Osteoblast (primary cell): ENCODE data around the gene GMCL2. TPM values are rescaled to one million over a fixed set of nuclear protein-coding genes. Genes with fewer than 3 reads are reported as not detected.
A peak's percentile ranks its signal among the peaks of the same experiment; 100 is the strongest.

Experiments
- DNase-seq: peaks from one replicate; pipeline ENCODE4 v3.0.0; 2011; ENCODE audit warnings: low spot score, mixed read lengths; ENCODE audit not compliant: insufficient read length; ENCODE audit errors: missing footprints
- H2AFZ ChIP-seq: 2 replicates; pipeline ENCODE4 v1.6.0; 2011; ENCODE audit warnings: mild to moderate bottlenecking, low read length
- H3K27ac ChIP-seq: 2 replicates; pipeline ENCODE4 v1.5.1; 2011; ENCODE audit warnings: mild to moderate bottlenecking, low read depth, low read length, moderate library complexity
- H3K27me3 ChIP-seq: 2 replicates; pipeline ENCODE4 v1.6.0; 2012; ENCODE audit warnings: mild to moderate bottlenecking, control low read depth, inconsistent platforms, low read length, moderate library complexity; ENCODE audit not compliant: insufficient read depth
- H3K36me3 ChIP-seq: 2 replicates; pipeline ENCODE4 v1.5.1; 2011; ENCODE audit warnings: mild to moderate bottlenecking, low read length, control low read depth, moderate library complexity; ENCODE audit not compliant: insufficient read depth
- H3K4me1 ChIP-seq: 2 replicates; pipeline ENCODE4 v1.5.1; 2011; ENCODE audit warnings: mild to moderate bottlenecking, low read length, control low read depth, moderate library complexity; ENCODE audit not compliant: insufficient read depth
- H3K4me2 ChIP-seq: 2 replicates; pipeline ENCODE4 v1.6.0; 2011; ENCODE audit warnings: mild to moderate bottlenecking, low read length; ENCODE audit not compliant: insufficient read depth
- H3K4me3 ChIP-seq: fragments of 200-600 bp; sonication (generic); 3 replicates; pipeline ENCODE4 v1.5.1; 2012; ENCODE audit warnings: mild to moderate bottlenecking, low read length, inconsistent platforms; ENCODE audit not compliant: insufficient read depth
- H3K79me2 ChIP-seq: 2 replicates; pipeline ENCODE4 v1.6.0; 2012; ENCODE audit warnings: mild to moderate bottlenecking, low read length, control low read depth, inconsistent platforms; ENCODE audit not compliant: insufficient read depth
- H3K9me3 ChIP-seq: 2 replicates; pipeline ENCODE4 v1.5.1; 2011; ENCODE audit warnings: low read depth, low read length, control low read depth
- H4K20me1 ChIP-seq: 2 replicates; pipeline ENCODE4 v1.6.0; 2012; ENCODE audit warnings: mild to moderate bottlenecking, low read length, control low read depth; ENCODE audit not compliant: insufficient read depth
- CTCF ChIP-seq: IDR thresholded peaks from 2 replicates; pipeline ENCODE4 v1.5.1; 2011; ENCODE audit warnings: mild to moderate bottlenecking, low read depth, low read length, moderate library complexity; ENCODE audit errors: extremely low read depth
- total RNA-seq: library from RNA; depleted of rRNA; stranded (reverse); fragments of >200 nt; gene quantifications from 2 replicates; pipeline ENCODE4 v1.2.3, GENCODE V29; 2012

Gene GMCL2
- total RNA-seq, 1 donor: not detected

GRCh38 chr5:178204935-178205748 lies 18.0 kb upstream of the GMCL2 start:
- no peaks in the 10 kb centered on the region for H3K27me3 ChIP-seq
- peak overlapping the region; percentile 40 for H3K27ac ChIP-seq
- peaks cover 48% of the 10 kb centered on the region for H4K20me1 ChIP-seq
- peak overlapping the region; percentile 81 for H3K4me3 ChIP-seq
- peaks cover 60% of the 10 kb centered on the region for H3K79me2 ChIP-seq
- peak; percentile 99 for DNase-seq
- no peak for TF ChIP-seq CTCF
- no peaks in the 10 kb centered on the region for H3K9me3 ChIP-seq
- peaks cover 45% of the 10 kb centered on the region for H3K36me3 ChIP-seq
- peak overlapping the region; percentile 88 for H3K4me2 ChIP-seq
- no peak overlapping the region for H2AFZ ChIP-seq
- H3K4me1 ChIP-seq: peaks cover 32% of the 10 kb centered on the region

DNA sequence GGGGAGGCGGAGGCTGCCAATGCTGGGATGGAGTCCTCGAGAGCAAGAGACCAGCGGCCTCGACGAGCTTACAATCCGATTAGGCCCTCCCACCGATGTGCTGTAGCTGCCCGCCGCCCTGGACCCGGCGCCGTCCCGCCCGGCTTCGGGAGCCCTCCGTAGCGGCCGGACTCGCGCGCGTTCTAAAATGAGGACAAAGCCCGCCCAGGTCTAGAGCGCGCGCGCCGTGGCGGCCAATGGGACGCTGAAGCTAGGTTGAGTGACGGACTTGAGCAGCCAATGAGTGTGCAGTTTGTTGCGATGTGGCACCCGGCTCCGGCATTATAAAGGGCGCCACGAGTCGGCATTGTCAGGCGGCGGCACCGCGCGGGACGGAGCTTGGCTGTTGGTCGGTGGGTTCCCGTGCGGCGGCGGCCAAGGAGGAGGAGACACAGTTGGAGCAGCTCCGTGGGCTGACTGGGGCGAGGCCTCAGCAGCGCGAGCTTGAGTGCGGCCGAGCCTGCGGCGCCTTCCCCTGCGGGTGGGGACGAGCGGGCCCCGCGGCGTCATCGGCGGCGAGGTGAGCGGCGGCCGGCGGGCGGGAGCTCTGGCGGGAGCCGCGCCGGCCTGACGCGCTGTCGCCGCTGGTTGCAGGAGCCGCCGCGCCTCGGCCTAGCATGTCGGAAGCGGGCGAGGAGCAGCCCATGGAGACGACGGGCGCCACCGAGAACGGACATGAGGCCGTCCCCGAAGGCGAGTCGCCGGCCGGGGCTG lies 17.2 kb upstream of the GMCL2 start, which contains the start of gene HNRNPAB:
Gene HNRNPAB (plus strand): TSS at position 352 of the 753 bp plus-strand sequence. CDS start 305 bp downstream, at position 657.
- H3K4me1 ChIP-seq: peaks cover 32% of the 10 kb centered on the region
- peak; percentile 100 for DNase-seq
- peak within 1 kb of the TSS; percentile 40 for H3K27ac ChIP-seq
- H3K4me3 ChIP-seq: peak within 1 kb of the TSS; percentile 81
- H3K36me3 ChIP-seq: peaks cover 37% of the 10 kb centered on the region
- H4K20me1 ChIP-seq: peaks cover 41% of the 10 kb centered on the region
- TF ChIP-seq CTCF: no peak
- H3K27me3 ChIP-seq: no peaks in the 10 kb centered on the region
- H2AFZ ChIP-seq: peak within 1 kb of the TSS; percentile 96
- H3K4me2 ChIP-seq: peak within 1 kb of the TSS; percentile 88
- peaks cover 53% of the 10 kb centered on the region for H3K79me2 ChIP-seq
- no peaks in the 10 kb centered on the region for H3K9me3 ChIP-seq

- H3K27ac ChIP-seq: peak overlapping the region; percentile 40
- H3K36me3 ChIP-seq: peaks cover 31% of the 10 kb centered on the region
- H3K4me1 ChIP-seq: peaks cover 32% of the 10 kb centered on the region
- H3K27me3 ChIP-seq: no peaks in the 10 kb centered on the region
- peak overlapping the region; percentile 88 for H3K4me2 ChIP-seq
- peak overlapping the region; percentile 81 for H3K4me3 ChIP-seq
- TF ChIP-seq CTCF: no peak
- H3K9me3 ChIP-seq: no peaks in the 10 kb centered on the region
- H3K79me2 ChIP-seq: peaks cover 47% of the 10 kb centered on the region
- peak overlapping the region; percentile 96 for H2AFZ ChIP-seq
- peaks cover 34% of the 10 kb centered on the region for H4K20me1 ChIP-seq
- peak; percentile 88 for DNase-seq
These were observed 16.6 kb upstream of the GMCL2 start for GRCh38 chr5:178203670-178204181.
